Smooth muscle cell (in vitro differentiated cells): ENCODE data around the gene CRYZ. TPM values are rescaled to one million over a fixed set of nuclear protein-coding genes. Genes with fewer than 3 reads are reported as not detected.

Source experiments
- DNase-seq: peaks from one replicate; lab custom pipeline; 2025; ENCODE audit not compliant: unreplicated experiment; lab: John Stamatoyannopoulos, UW
- H2AFZ ChIP-seq: fragments of 200-600 bp; sonication (generic); 2 replicates; pipeline ENCODE4 v1.6.0; 2016; ENCODE audit warnings: antibody characterized with exemption, low read depth, mild to moderate bottlenecking
- H3F3A ChIP-seq: fragments of 200-600 bp; sonication (generic); 2 replicates; pipeline ENCODE4 v1.6.0; 2017; ENCODE audit warnings: antibody characterized with exemption, low read depth
- H3K27ac ChIP-seq: fragments of 200-600 bp; sonication (generic); 2 replicates; pipeline ENCODE4 v1.5.1; 2016; ENCODE audit warnings: low read depth, mild to moderate bottlenecking
- H3K27me3 ChIP-seq: fragments of 200-600 bp; sonication (generic); 2 replicates; pipeline ENCODE4 v1.6.1; 2016; ENCODE audit warnings: low read depth, mild to moderate bottlenecking
- H3K36me3 ChIP-seq: fragments of 200-600 bp; sonication (generic); 2 replicates; pipeline ENCODE4 v1.5.1; 2016; ENCODE audit warnings: low read depth
- H3K4me1 ChIP-seq: fragments of 200-600 bp; sonication (generic); 2 replicates; pipeline ENCODE4 v1.5.1; 2016; ENCODE audit warnings: low read depth
- H3K4me2 ChIP-seq: fragments of 200-600 bp; sonication (generic); 2 replicates; pipeline ENCODE4 v1.6.0; 2016; ENCODE audit warnings: mild to moderate bottlenecking
- H3K4me3 ChIP-seq: fragments of 200-600 bp; sonication (generic); 2 replicates; pipeline ENCODE4 v1.5.1; 2016; ENCODE audit warnings: mild to moderate bottlenecking
- H3K79me2 ChIP-seq: fragments of 200-600 bp; sonication (generic); 2 replicates; pipeline ENCODE4 v1.6.0; 2016; ENCODE audit warnings: low read depth, mild to moderate bottlenecking
- H3K9ac ChIP-seq: fragments of 200-600 bp; sonication (generic); 2 replicates; pipeline ENCODE4 v1.6.0; 2016; ENCODE audit warnings: low read depth
- H3K9me3 ChIP-seq: fragments of 200-600 bp; sonication (generic); replicated peaks from 2 replicates; pipeline ENCODE4 v1.5.1; 2016; ENCODE audit warnings: low read depth
- H4K20me1 ChIP-seq: fragments of 200-600 bp; sonication (generic); 2 replicates; pipeline ENCODE4 v1.6.0; 2016; ENCODE audit warnings: low read depth
- WGBS: methylation state at CpG from one replicate; pipeline ENCODE4 v1.1.7; 2016; ENCODE audit warnings: low lambda C conversion rate; 5-methylcytosine and 5-hydroxymethylcytosine counted together
- polyA plus RNA-seq: library from polyadenylated mRNA; unstranded; fragments of >200 nt; fragmentation: Nextera tagmentation; extraction: Ambion mirVana; gene quantifications from 2 replicates; pipeline ENCODE4 v1.2.1, GENCODE V29; 2016
- total RNA-seq: library from RNA; depleted of rRNA; stranded (reverse); fragments of >200 nt; gene quantifications from 2 replicates; pipeline ENCODE4 v1.2.3, GENCODE V29; 2014
- TF ChIP-seq, protein P1 (sequence below): fragments of 200-600 bp; sonication (generic); IDR thresholded peaks from 2 replicates; pipeline ENCODE4 v1.5.1; 2017; ENCODE audit warnings: borderline replicate concordance, mild to moderate bottlenecking, antibody characterized with exemption; ENCODE audit not compliant: insufficient read depth, poor library complexity, severe bottlenecking

The CRYZ gene
- total and polyA plus RNA-seq, 2 experiments from 2014 or later, result not detected

DNA sequence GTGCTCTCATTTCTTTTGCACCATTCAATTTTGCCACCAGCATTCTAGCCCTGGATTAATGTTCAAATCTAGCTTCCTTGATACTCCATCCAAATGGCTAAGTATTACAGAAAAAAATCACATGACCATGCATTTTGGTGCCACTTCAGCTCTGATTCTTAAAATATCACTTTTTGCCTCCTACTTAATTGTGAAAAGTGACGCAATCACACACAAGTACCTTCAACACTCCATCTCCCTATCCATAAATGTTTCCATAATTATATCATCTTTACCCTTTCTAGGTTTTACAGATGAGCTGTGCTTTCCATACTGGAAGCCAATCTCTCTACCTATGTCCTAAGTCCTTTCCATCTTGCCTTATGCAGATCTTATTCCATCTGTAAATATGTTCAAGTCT, 16.0 kb downstream of the CRYZ start:
- WGBS, result 100% methylated on average over 1 of the region's 1 CpG
- Histone ChIP-seq H3K9me3 (no peaks in the 10 kb centered on the region), H3K4me3 (no peak overlapping the region), H3K4me1 (peaks cover 14% of the 10 kb centered on the region), H3K9ac (no peak overlapping the region), H3K27ac (no peak overlapping the region), H3F3A (peaks cover 21% of the 10 kb centered on the region), H3K27me3 (no peaks in the 10 kb centered on the region), H2AFZ (no peak overlapping the region), H3K36me3 (no peaks in the 10 kb centered on the region), H4K20me1 (no peaks in the 10 kb centered on the region), H3K4me2 (no peak overlapping the region), H3K79me2 (no peaks in the 10 kb centered on the region)
- DNase-seq, result no peak
- TF ChIP-seq, protein P1, sequence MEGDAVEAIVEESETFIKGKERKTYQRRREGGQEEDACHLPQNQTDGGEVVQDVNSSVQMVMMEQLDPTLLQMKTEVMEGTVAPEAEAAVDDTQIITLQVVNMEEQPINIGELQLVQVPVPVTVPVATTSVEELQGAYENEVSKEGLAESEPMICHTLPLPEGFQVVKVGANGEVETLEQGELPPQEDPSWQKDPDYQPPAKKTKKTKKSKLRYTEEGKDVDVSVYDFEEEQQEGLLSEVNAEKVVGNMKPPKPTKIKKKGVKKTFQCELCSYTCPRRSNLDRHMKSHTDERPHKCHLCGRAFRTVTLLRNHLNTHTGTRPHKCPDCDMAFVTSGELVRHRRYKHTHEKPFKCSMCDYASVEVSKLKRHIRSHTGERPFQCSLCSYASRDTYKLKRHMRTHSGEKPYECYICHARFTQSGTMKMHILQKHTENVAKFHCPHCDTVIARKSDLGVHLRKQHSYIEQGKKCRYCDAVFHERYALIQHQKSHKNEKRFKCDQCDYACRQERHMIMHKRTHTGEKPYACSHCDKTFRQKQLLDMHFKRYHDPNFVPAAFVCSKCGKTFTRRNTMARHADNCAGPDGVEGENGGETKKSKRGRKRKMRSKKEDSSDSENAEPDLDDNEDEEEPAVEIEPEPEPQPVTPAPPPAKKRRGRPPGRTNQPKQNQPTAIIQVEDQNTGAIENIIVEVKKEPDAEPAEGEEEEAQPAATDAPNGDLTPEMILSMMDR, result no peak

DNA sequence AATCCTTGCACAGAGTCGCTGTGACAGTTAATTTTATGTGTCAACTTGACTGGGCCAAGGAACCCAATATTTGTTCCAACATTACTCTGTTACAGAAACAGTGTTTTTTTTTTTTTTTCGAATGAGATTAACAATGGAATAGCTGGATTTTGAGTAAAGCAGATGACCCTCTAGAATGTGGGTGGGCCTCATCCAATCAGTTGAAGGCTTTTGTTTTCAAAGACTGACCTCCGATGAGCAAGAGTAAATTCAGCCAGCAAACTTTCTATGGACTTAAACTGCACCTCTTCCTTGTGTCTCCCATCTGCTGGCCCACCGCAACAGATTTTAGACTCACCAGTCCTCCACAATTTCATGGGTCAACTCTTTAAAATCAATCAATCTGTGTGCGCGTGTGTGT, 17.0 kb downstream of the CRYZ start:
- no peaks in the 10 kb centered on the region for H3K36me3 ChIP-seq
- H3K27me3 ChIP-seq, result no peaks in the 10 kb centered on the region
- no peaks in the 10 kb centered on the region for H4K20me1 ChIP-seq
- no peak overlapping the region for H2AFZ ChIP-seq
- H3K79me2 ChIP-seq, result no peaks in the 10 kb centered on the region
- peaks cover 14% of the 10 kb centered on the region for H3K4me1 ChIP-seq
- H3K27ac ChIP-seq, result no peak overlapping the region
- no peak for DNase-seq
- H3K4me2 ChIP-seq, result no peak overlapping the region
- no peak overlapping the region for H3K9ac ChIP-seq
- H3F3A ChIP-seq, result peaks cover 21% of the 10 kb centered on the region
- 66% methylated on average over 6 of the region's 6 CpGs for WGBS
- H3K9me3 ChIP-seq, result no peaks in the 10 kb centered on the region
- no peak overlapping the region for H3K4me3 ChIP-seq
- TF ChIP-seq, protein P1, result no peak

DNA sequence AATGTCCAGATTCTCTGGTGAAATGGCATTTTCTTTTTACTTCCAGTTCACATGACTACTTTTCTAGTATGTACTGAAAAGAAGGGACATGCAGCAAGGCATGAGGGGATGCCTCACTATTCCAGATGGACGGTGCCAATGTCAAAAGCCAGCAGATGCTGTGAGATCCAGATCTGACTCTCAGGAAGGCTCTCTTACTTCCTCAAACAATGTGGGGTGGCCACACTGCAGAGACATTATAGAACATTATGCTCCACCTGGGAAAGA, 17.7 kb downstream of the CRYZ start:
- H3K4me3 ChIP-seq, result no peak overlapping the region
- H3K27me3 ChIP-seq, result no peaks in the 10 kb centered on the region
- peak overlapping the region; percentile 24 for H2AFZ ChIP-seq
- H3K9ac ChIP-seq, result no peak overlapping the region
- 89% methylated on average over 1 of the region's 1 CpG for WGBS
- H4K20me1 ChIP-seq, result no peaks in the 10 kb centered on the region
- no peaks in the 10 kb centered on the region for H3K9me3 ChIP-seq
- H3K27ac ChIP-seq, result no peak overlapping the region
- no peak for DNase-seq
- TF ChIP-seq, protein P1, result no peak
- H3K4me2 ChIP-seq, result peak overlapping the region; percentile 7
- peaks cover 19% of the 10 kb centered on the region for H3F3A ChIP-seq
- peaks cover 14% of the 10 kb centered on the region for H3K4me1 ChIP-seq
- H3K36me3 ChIP-seq, result no peaks in the 10 kb centered on the region
- H3K79me2 ChIP-seq, result no peaks in the 10 kb centered on the region

DNA sequence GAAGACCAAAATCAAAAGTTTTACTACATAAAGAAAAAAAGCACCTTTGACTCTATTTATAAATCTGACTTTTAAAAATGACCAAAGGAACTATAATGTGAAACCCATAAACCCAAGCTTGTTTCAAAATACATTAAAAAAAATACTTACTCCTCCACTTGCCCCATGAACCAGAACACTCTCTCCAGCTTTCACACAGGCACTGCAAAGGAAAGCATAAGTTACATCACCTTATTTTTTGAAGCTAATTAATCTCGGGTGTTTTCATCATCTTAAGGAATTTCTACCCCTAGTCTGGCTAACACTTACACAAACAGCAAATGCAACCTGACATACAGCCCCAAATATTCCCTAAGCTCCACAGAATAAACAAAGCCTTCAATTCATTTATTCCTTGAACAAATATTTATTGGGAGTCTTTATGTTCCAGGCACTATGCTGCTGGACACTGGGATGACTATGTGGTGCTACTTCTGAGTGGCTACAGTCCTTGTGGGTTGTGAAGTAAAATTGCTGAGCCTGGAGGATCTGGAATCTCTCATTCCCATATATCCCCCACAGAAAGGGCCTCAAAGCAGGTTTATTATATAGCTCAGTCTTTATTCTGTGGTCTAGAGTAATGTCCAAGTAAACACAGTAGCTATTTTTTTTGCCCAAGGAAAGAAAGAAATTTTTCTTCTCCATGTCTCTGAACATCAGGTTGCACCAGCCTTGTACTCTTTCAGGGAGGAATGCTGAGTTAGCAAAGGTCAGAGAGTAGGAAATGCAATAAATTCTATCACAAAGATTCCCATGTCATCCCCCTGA, 18.2 kb downstream of the CRYZ start:
- peaks cover 16% of the 10 kb centered on the region for H3F3A ChIP-seq
- peaks cover 14% of the 10 kb centered on the region for H3K4me1 ChIP-seq
- H4K20me1 ChIP-seq, result no peaks in the 10 kb centered on the region
- no peaks in the 10 kb centered on the region for H3K9me3 ChIP-seq
- H3K27me3 ChIP-seq, result no peaks in the 10 kb centered on the region
- TF ChIP-seq, protein P1, result no peak
- 35% methylated on average over 1 of the region's 1 CpG for WGBS
- no peaks in the 10 kb centered on the region for H3K79me2 ChIP-seq
- no peak overlapping the region for H3K9ac ChIP-seq
- H2AFZ ChIP-seq, result peak overlapping the region; percentile 24
- H3K36me3 ChIP-seq, result no peaks in the 10 kb centered on the region
- H3K27ac ChIP-seq, result no peak overlapping the region
- no peak overlapping the region for H3K4me3 ChIP-seq
- DNase-seq, result no peak
- H3K4me2 ChIP-seq, result peak overlapping the region; percentile 7
